ENCODE data around the gene HP. TPM values are rescaled to one million over a fixed set of nuclear protein-coding genes. Genes with fewer than 3 reads are reported as not detected.

HP gene
- total and polyA plus RNA-seq, 2 of the 13 experiments (the other 11 are each of a cell fraction or from before 2014, with no cell fraction given): 387 to 524 TPM

DNA sequence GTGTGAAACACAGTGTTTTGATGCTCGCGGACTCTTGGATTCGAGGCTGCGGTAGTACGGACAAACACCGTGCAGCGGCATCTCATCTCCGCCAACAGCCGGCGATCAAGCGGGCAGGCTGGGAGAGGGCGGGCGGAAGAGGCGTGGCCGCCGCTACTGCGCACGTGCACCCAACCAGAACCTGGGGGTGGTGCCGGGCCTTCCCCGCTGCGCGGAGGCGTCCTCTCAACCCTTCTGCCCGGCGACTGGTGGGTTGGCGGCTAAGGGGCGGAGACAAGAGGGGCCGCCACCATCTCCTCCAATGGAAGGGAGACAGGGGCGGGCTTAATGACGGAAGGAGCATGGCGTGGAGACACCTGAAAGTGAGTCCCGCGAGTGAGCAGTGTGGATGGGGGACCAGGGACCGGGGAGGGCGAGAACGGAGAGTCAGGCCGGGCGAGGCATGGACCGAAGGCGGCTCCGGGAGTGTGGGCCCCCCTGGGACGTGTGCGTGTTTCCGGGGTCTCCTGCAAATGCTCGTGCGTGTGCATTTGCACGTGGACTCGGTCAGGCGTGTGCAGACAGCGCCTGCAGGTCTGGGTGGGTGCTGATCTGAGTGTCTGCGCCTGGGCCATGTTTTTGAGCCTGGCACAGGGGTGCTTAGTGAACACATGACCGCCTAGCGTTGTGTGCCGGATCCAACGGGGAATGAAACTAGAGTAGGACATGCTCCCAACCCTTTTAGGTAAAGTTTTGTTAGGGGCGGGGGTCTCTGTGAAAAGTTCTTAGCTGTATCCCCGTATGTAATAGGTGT, 45.7 kb upstream of the HP start, which contains the start of gene DHODH (continued):
- no peak for TF ChIP-seq JUNB (CRISPR knock-in tag; IDR thresholded peaks at IDR 0.05; ENCODE audit: borderline replicate concordance)
- TF ChIP-seq DBP (CRISPR knock-in tag; IDR thresholded peaks at IDR 0.05; ENCODE audit: not compliant biosample characterization): no peak
- no peak for TF ChIP-seq HNF4G (IDR thresholded peaks at IDR 0.05; ENCODE audit: borderline replicate concordance, low read depth, low read length)
- TF ChIP-seq HNF4G (CRISPR knock-in tag; IDR thresholded peaks at IDR 0.05; ENCODE audit: borderline replicate concordance, low read depth): no peak
- TF ChIP-seq SALL2 (CRISPR knock-in tag; IDR thresholded peaks at IDR 0.05): peak; percentile 52; the same call in 1 of the 2 replicates
- peak; percentile 95 for TF ChIP-seq ZNF83 (CRISPR knock-in tag; IDR thresholded peaks at IDR 0.05; ENCODE audit: borderline replicate concordance)
- TF ChIP-seq NFE2 (CRISPR knock-in tag; IDR thresholded peaks at IDR 0.05): no peak
- TF ChIP-seq, protein P1, sequence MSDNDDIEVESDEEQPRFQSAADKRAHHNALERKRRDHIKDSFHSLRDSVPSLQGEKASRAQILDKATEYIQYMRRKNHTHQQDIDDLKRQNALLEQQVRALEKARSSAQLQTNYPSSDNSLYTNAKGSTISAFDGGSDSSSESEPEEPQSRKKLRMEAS (IDR thresholded peaks at IDR 0.05): peak; percentile 93
- no peak for TF ChIP-seq ZNF552 (CRISPR knock-in tag; IDR thresholded peaks at IDR 0.05; ENCODE audit: borderline replicate concordance)
- peak; percentile 68 for TF ChIP-seq PTBP1 (IDR thresholded peaks at IDR 0.05; ENCODE audit: low read depth, low read length, poor library complexity, severe bottlenecking)
- no peak for TF ChIP-seq NONO (IDR thresholded peaks at IDR 0.05)
- TF ChIP-seq NONO (CRISPR knock-in tag; conservative IDR thresholded peaks at IDR 0.05): peak; percentile 91
- TF ChIP-seq ZNF652 (CRISPR knock-in tag; IDR thresholded peaks at IDR 0.05; ENCODE audit: borderline replicate concordance, low read depth): no peak
- no peak for TF ChIP-seq MBD4 (IDR thresholded peaks at IDR 0.05; ENCODE audit: borderline replicate concordance, low read length)
- TF ChIP-seq KLF15 (CRISPR knock-in tag; IDR thresholded peaks at IDR 0.05; ENCODE audit: borderline replicate concordance): no peak
- peak; percentile 75 for TF ChIP-seq DR1 (CRISPR knock-in tag; IDR thresholded peaks at IDR 0.05)
- TF ChIP-seq FUBP1 (CRISPR knock-in tag; IDR thresholded peaks at IDR 0.05; ENCODE audit: borderline replicate concordance): no peak
- TF ChIP-seq ZNF207 (IDR thresholded peaks at IDR 0.05; ENCODE audit: borderline replicate concordance): no peak
- no peak; the same call in 1 of the 2 replicates for TF ChIP-seq SMYD3 (CRISPR knock-in tag; IDR thresholded peaks at IDR 0.05)
- 0 out of 2 replicates have a peak, but pooled peaks have one; percentile 52 for TF ChIP-seq CBFB (CRISPR knock-in tag; IDR thresholded peaks at IDR 0.05)
- peak; percentile 69; the same call in 1 of the 2 replicates for TF ChIP-seq ESRRA (CRISPR knock-in tag; IDR thresholded peaks at IDR 0.05; ENCODE audit: low read depth)
- TF ChIP-seq ZNF34 (CRISPR knock-in tag; IDR thresholded peaks at IDR 0.05; ENCODE audit: borderline replicate concordance): no peak
- 0 out of 2 replicates have a peak, but pooled peaks have one; percentile 38 for TF ChIP-seq ZBTB8A (CRISPR knock-in tag; IDR thresholded peaks at IDR 0.05; ENCODE audit: borderline replicate concordance, low read depth)
- TF ChIP-seq, protein P2, sequence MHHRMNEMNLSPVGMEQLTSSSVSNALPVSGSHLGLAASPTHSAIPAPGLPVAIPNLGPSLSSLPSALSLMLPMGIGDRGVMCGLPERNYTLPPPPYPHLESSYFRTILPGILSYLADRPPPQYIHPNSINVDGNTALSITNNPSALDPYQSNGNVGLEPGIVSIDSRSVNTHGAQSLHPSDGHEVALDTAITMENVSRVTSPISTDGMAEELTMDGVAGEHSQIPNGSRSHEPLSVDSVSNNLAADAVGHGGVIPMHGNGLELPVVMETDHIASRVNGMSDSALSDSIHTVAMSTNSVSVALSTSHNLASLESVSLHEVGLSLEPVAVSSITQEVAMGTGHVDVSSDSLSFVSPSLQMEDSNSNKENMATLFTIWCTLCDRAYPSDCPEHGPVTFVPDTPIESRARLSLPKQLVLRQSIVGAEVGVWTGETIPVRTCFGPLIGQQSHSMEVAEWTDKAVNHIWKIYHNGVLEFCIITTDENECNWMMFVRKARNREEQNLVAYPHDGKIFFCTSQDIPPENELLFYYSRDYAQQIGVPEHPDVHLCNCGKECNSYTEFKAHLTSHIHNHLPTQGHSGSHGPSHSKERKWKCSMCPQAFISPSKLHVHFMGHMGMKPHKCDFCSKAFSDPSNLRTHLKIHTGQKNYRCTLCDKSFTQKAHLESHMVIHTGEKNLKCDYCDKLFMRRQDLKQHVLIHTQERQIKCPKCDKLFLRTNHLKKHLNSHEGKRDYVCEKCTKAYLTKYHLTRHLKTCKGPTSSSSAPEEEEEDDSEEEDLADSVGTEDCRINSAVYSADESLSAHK (CRISPR knock-in tag; IDR thresholded peaks at IDR 0.05; ENCODE audit: borderline replicate concordance): no peak
- peak; percentile 99 for TF ChIP-seq BHLHE40 (IDR thresholded peaks at IDR 0.05; ENCODE audit: low read length)

All from HepG2 (cell line).